TTC549 (cell line): ENCODE measurements around the gene CKLF.
"Not testable (repeated sequence)": the region's sequence is repeated elsewhere in the genome, so short reads cannot be mapped to it uniquely, and the experiment has no call there.

Experiments used
- FAIRE-seq: peaks from 2 replicates; lab custom pipeline; 2012; peaks lifted over from hg19 to GRCh38; lab: Jason Lieb, UNC

CKLF gene

DNA sequence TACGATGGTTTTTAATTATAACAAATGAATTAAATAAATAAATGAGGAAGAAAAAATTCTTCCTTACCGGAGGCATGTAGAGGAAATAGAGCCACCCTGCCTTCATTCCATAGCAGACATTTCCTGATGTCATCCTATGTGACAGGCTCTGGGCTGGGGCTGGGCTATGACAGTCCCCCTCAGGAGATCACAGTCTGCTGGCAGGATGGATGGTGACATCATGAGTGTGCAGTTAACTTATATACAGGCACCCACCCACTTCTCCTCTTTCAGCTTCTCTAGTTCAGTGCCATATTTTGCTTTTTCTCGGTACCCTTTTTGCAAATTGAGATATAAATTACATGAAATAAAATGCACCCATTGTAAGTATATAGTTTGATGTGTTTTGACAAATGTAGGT, 45.7 kb downstream of the CKLF start:
- no peak for FAIRE-seq

DNA sequence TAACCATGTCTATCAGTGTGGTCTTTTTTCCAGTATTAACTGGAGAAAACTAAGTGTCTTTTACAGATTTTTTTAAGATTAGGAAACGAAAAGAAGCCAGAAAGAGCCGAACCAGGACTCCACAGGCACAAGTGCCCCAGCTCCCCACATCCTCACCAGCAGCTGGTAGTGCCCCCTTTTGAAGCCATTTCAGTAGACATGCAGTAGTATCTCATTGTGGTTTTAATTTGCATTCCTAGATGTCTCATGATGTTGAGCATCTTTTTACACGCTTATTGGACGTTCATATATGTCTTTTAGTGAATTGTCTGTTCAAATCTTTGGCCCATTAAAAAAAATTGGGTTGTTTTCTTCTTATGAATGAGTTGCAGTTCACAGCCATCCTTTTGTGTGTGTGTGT, 47.4 kb downstream of the CKLF start:
- FAIRE-seq = no peak

DNA sequence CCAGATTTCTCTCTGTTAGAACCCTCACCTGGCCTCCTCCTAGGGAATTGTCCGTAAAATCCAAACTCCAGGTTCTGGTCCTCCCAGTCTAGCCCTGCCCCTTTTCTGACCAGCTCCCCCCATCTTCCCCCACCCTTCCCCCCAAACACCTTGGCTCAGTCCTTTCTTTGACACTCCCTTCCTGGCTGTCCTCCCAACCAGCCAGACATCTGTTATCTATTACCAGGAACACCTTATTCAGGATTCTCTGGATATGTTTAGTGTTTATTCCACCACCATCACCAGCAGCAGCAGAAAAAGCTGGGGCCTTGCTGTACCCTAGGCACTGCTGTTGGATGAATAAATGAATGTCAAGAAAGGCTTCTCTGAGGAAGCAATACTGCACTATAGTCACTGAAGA, 48.1 kb downstream of the CKLF start:
- FAIRE-seq = no peak

DNA sequence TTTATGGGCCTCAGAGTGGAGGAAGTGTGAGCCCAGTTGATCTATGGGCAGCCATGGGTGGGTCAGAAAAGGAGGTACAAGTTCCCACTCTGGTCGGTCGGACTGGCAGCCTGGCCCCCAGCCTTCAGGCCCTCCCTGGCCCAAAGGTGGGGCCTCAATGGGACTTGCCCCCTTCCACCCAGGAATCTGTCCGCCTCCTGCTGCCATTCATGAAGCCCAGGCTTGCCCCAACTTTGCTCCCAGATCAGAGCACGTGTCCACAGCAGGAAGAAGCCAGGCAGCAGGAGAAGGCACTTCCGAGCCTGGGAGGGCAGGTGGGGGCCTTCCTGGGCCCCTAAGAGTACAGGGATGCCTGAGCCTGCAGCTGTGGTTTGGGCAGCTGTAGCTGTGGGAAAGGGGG, 49.1 kb downstream of the CKLF start:
- no peak for FAIRE-seq

DNA sequence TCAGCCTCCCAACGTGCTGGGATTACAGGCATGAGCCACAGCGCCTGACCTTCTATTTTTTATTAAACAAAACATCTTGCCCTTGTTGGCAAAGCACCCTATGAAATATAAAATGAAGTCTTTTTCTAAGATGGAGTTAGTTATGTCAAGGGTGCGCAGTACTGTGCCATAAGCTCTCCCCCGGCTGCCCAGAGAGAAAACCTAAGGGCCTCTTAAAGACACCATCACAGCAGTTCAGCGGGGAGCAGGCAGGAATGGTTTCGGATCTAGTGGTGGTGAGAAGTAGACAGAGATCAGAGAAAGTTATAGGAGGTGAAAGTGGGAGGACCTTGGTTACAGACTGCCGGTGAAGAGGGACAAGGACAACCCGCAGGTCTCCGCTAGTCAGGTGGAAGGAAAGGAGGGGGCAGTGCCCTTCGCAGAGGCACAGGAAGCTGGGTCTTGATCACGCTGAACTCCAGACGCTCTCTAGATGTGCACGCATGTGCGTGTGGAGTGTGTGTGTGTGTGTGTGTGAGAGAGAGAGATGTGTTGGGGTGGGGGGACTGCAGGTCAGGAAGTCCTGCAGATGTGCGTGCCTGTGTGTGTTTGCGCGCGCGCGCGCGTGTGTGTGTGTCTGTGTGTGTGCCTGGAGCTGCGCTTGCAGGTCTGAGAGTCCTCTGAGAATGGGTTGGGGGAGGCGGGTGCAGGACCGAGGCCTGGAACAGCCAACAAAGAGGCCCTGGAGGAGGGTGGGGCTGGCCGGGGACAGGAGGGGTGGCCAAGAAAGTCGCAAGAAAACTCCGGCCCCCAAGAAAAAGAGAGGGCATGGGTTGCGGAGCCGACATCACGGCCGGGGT, 51.4 kb downstream of the CKLF start:
- no peak for FAIRE-seq

DNA sequence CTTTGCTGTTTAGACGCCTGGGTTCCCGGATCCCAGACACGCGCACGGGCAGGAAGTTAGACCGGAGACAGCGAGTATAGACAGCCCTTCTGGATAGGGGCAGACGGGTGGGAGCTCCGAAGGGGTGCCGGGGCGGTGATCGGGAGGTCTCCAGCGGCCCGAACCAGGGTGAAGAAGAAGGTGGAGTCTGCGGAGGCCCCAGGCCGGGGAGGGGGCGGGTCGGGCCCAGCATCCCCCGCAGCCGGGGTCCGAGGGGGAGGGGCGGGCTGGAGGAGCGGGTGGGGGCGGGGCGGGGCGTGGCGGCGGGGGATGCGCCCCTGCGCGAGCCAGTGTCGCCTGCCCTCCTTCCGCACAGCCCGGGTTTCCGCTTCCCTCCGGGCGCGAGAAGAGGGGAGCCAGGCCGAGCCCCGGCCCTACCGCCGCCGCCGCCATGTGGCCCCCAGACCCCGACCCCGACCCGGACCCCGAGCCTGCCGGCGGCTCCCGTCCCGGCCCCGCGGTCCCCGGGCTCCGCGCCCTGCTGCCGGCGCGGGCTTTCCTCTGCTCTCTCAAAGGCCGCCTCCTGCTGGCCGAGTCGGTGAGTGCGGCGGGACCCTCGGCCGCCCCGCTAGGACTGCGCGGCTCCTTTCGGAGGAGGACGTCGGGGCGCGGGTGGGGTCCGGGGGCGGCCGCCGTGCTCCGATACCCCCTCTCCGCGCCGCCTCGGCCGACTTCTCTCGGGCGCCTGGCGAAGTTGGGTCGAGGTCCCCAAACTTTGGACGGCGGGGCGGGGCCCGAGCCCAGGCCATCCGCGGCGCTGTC, 52.2 kb downstream of the CKLF start, which contains the start of gene CMTM3:
Gene CMTM3, plus strand, starts transcription at position 329 of the 801 bp plus-strand sequence. Its CDS starts 102 bp downstream, at position 431.
- no peak for FAIRE-seq

DNA sequence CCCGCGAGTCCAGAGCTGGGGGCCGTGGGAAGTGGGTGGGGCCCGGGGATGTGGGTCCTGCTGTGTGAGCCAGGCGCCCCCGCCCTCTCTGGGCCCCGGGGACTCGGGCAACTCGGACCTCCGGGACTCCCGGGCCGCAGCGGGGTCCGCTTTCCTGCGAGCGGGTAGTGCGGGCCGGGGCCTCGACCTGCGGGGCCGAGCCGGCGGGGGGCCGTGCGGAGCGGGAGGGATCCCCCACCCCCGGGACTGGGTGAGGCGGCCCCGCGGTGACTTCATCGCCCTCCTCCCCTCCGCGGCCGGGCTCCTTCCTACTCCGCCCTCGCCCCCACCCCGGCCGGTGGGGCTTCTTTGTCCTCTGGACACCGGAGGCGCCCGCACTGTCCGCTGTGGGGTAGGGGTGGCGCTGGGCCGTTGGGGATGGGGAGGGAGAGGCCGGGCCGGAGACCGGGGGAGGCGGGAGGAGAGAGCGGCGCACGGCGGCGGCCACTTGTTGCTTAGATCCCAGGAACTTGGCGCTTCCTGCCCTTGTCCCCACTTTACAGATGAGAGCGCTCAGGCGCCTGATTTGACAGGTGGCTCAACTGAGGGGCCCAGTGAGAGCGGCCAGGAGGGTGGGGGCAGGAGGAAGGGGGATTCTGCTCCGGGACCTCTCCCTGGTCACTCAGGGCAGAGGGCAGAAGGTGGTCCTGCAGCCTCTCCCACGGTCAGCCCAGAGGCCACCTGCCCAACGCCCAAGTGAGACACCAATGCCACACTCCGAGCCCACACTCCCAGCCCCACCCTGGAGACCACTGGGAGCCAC, 53.0 kb downstream of the CKLF start:
- FAIRE-seq = no peak

DNA sequence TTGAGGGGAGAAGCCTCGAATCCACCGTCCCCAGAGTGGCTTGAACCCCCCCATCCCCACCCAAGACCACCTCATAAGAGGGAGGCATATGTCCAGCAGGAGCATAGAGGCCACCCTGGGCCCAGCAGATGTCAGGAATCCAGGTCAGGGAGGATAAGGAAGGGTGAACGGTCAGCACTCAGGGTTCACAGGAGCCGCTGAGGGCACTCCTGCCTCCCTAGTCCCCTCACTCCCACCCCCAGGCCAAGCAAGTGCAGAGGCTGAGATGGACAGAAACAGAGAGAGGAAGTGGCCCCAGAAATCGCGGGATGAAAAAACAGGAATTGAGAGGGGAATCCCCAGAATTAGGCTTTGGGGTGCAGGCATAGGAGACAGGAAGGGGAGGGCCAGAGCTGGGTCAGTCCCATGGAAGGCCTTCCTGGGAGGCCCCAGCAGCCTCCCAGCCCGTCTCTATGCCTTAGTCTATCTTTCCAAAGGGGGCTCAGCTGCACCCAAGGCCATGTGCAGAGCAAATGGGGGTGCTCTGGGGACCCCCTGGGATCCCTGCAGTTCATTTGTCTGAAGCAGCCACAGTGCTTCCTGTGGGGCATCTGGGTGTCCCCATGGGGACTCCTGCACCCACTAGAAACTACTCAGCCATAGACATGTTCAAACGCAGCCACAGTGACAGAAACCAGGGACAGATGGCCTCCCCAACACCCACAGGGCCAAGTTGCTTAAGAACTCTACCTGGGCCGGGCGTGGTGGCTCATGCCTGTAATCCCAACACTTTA, 53.8 kb downstream of the CKLF start:
- FAIRE-seq = no peak

DNA sequence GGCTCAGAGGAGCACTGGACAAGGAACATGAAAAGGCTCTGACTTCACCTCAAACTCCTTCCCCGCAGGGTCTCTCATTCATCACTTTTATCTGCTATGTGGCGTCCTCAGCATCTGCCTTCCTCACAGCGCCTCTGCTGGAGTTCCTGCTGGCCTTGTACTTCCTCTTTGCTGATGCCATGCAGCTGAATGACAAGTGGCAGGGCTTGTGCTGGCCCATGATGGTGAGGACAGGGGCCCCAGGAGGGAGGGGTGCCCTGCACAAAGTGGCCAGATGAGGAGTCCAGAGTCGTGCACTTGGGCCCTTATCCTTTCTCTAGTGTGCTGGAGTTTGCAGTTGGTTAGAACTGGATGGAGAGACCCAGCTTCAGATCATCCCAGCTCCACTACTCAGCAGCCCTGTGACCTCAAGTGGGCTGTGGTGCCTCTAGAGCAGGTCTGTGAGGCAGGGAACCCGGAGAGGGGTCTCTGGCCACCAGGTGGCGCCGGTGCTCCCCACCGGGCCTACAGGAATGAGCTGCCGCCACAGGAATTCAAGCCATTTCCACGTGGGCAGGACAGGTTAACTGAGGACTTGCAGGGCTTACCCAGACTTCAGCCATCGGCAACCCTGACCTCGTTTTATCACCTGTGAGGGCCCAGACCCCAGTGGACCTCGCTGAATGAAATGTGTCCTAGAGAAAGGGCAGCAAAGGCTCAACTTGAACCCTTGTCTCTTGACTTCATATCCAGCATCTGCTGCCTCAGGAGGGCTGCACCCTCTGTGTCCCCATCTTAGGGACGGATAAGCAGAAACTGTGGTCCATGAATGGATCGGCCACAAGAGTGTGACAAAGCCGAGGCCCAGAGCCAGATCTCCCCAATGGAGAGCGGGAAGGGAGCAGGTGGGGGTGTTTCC, 56.1 kb downstream of the CKLF start:
- no peak for FAIRE-seq

DNA sequence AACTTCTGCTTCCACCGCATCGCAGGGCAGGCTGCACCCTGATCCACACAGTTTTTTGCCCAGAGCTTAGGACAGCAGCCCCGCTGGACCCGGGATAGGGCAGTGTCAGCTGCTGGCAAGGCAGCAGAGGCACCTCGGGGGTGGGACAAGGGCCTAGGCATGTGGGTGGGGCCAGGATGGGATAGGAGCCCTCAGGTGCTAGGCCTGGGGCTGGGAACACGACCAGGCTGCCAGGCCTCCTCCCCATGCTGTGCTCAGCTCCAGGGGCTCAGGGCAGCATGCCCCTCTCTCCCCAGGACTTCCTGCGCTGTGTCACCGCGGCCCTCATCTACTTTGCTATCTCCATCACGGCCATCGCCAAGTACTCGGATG, 56.7 kb downstream of the CKLF start:
- no peak for FAIRE-seq

DNA sequence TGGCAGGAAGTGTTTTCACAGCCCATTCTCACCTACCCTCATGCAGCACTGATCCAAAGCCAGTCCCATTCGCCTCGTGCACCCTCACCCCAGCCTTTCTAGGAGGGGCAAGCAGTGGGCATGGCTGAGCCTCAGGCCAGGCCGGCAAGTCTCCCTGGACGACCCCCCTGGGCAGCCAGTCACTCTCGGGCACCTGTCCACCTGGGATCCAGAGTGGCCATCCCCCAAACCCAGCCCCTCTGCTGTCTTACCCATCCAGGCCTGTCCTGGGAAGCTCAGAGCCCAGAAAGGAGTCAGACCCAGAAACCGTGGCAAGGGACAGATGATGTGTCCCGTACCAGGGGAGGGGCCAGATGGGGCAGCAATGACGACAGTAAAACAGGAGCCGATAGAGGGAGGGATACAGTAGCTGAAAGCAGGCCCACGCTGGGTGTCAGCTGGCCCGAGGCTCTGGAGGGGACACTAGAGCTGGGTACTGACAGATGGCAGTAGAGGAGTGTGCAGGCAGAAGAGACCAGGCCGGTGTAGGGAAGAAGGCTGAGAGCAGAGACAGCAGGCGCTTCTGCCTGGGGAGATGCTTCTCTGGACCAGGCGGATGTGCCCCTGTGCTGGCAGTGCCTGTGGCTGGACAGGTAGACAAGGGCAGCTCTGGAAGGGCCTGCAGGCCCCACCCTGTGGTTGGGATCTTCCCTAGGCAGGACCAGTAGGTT, 57.9 kb downstream of the CKLF start:
- no peak for FAIRE-seq

DNA sequence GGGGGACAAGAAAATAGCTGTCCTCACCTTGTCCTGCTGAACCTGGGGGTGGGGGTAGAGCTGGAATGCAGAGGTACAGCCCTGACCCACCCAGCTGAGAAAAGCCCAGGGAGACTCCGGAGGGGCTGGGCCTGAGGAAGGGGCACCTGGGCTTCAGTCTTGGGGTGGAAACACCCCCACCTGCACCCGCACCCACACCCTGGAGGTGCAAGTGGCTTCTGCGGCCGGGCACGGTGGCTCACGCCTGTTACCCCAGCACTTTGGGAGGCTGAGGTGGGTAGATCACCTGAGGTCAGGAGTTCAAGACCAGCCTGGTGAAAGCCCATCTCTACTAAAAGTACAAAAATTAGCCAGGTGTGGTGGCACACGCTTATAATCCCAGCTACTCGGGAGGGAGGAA, 59.5 kb downstream of the CKLF start:
- FAIRE-seq = not testable (repeated sequence)

DNA sequence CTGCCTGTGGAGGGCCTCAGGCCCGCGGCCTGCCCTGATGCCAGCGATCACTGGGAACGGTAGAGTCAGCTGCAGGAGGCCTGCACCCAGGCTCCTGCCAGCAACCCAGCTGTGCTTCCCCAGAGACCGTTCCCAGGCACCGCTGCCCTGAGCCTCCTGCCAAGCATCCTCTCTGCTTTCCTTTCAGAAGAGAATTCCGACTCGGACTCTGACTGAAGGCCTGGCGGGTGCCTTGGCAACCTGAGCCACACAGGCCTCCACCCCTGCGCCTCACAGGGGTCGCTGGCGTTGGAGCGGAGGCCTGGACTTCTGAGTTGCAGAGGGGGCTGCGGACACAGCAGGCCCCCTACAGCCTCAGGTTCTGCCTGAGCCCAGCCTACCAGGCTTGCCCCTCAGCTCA, 60.0 kb downstream of the CKLF start:
- FAIRE-seq = no peak

DNA sequence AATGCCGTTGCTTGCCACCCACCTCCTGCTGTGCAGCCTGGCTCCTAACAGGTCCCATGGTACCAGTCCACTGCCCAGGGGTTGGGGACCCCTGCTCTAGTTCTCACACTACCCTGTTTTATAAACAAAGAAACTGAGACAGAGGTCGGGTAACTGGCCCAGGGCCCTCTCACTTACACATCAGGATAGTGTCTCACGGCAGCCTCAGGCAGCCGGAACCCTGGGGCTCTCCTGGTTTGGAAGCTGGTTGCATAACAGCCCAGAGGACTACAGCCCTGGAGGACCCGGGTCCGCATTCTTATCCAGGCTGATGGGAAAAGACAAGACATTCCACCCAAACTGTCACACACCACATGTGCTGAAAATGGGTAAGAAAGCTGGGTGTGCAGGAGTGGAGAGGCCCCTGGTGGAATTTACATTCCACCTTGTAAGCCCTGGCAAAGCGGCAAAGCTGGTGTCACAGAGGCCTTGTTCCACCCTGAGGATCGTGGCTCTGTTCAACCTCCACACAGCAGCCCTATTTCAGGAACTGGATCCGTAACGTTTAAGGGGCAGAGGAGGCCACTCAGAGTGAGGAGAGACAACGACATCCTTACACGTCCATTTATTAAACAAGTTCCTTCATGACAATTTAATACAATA, 61.9 kb downstream of the CKLF start:
- FAIRE-seq = no peak
